Coronary artery (tissue), 2 donors: ENCODE results near the gene FJX1.
A peak's percentile ranks its signal among the peaks of the same experiment; 100 is the strongest.

ENCODE experiments used
- DNase-seq: peaks from one replicate; pipeline ENCODE4 v3.0.0-alpha.2; 2017; ENCODE audit warnings: low spot score
- H3K27ac ChIP-seq, 2 donors: fragments of 200-600 bp; sonication (generic); one replicate each; pipeline ENCODE4 v1.5.1; 2016 to 2019
- H3K4me3 ChIP-seq: fragments of 200-600 bp; sonication (generic); 2 replicates; pipeline ENCODE4 v1.5.1; 2016; ENCODE audit warnings: mild to moderate bottlenecking, moderate library complexity
- TF ChIP-seq, protein P1 (sequence below): fragments of 200-600 bp; sonication (generic); IDR thresholded peaks from one replicate; pipeline ENCODE4 v1.5.1; 2019; ENCODE audit warnings: antibody characterized with exemption

FJX1 gene

DNA sequence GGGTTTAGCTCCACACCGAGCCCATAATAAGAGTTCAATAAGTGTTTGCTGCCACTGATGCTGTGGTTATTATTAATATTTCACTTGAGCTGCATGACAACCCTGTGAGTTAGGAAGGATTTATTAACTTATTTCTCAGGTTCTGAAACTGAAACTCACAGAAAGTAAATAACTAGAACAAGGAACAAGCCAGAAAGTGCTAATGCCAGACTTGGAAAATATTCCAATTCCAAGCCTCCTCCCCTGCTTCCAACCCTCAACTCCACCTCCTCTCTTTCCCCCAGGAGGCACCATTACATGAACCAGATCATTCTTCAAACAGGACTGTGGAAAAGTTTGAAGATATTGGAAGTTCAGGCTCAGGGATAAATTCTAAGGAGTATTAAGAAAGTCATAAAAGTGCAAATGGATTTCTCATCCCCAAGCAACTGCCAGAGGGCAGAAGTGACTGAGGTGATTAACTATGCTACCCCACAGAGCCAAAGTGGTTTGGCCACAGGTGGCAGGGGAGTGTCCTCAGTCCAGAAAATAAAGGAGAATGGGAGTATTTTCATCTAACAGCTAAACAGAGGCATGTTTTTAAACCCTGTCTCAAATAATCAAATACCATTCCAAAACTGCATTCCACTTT, 3.2 kb upstream of the FJX1 start:
- H3K4me3 ChIP-seq, result no peak overlapping the region
- no peak overlapping the region for H3K27ac ChIP-seq
- no peak for DNase-seq
- TF ChIP-seq, protein P1, sequence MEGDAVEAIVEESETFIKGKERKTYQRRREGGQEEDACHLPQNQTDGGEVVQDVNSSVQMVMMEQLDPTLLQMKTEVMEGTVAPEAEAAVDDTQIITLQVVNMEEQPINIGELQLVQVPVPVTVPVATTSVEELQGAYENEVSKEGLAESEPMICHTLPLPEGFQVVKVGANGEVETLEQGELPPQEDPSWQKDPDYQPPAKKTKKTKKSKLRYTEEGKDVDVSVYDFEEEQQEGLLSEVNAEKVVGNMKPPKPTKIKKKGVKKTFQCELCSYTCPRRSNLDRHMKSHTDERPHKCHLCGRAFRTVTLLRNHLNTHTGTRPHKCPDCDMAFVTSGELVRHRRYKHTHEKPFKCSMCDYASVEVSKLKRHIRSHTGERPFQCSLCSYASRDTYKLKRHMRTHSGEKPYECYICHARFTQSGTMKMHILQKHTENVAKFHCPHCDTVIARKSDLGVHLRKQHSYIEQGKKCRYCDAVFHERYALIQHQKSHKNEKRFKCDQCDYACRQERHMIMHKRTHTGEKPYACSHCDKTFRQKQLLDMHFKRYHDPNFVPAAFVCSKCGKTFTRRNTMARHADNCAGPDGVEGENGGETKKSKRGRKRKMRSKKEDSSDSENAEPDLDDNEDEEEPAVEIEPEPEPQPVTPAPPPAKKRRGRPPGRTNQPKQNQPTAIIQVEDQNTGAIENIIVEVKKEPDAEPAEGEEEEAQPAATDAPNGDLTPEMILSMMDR, result no peak

DNA sequence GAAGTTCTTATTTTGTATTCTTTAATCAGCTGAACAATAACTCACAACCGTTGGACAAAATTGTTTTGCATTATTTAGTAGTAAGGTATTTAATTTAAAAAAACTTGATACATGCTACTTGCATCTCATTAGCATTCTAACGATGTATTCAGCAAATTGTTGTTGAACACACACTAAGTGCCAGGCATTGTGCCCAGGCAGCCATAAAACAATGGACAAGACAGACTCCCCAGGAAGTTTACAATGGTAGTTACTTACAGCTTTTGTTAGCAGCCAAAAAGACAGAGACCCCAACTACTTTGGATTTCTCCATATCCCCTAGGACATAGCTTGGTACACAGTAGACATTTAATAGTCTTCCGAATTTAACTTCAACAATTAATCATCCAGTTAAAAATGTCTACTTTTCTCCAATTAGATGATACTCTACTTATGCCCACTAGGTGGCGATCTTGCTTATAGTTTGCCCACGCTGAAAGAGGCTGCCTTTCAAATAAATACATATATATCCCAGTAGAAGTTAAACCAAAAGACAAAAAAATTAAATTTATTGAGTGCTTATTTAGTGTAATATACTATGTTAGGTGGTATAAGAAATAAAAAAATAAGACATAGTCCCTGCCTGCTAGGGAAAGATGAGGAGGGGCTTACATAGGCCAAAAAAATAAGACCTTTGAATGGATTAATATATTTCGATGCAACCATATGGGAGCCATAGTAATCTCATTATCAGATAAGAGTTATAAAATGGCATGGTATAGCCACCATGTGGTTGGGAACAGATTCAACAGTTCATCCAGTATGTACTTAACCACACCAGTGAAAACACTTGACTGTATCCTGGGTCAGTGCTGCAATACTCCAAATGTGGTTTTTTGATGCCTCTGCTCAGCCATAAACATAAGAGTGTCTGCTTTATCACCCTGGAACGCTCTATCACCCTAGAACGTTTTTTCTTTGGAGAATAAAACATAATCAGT, 2.0 kb upstream of the FJX1 start:
- Histone ChIP-seq H3K27ac (no peak overlapping the region), H3K4me3 (no peak overlapping the region)
- no peak for DNase-seq
- TF ChIP-seq, protein P1, result peak; percentile 48

DNA sequence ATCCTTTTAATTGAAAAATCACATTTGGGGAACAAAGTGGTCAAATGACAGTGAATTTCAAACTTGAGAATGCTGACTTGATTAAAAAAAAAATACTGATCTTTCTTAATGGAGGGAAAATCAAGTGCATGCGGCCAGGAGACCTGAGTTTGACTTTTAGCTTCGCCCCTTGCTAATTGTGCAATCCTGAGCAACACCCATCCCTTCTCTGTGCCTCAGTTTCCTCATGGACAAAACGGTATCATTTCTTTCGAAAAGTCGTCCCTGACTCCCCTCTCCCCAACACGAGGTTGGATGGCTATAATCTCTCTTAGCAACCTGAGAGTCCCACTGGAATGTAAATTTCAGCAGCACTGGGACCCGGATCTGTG, 959 bp upstream of the FJX1 start:
- TF ChIP-seq, protein P1, result no peak
- Histone ChIP-seq H3K27ac (peak overlapping the region in 1 of 2 donors; percentile 88), H3K4me3 (peak overlapping the region; percentile 86)
- no peak for DNase-seq

DNA sequence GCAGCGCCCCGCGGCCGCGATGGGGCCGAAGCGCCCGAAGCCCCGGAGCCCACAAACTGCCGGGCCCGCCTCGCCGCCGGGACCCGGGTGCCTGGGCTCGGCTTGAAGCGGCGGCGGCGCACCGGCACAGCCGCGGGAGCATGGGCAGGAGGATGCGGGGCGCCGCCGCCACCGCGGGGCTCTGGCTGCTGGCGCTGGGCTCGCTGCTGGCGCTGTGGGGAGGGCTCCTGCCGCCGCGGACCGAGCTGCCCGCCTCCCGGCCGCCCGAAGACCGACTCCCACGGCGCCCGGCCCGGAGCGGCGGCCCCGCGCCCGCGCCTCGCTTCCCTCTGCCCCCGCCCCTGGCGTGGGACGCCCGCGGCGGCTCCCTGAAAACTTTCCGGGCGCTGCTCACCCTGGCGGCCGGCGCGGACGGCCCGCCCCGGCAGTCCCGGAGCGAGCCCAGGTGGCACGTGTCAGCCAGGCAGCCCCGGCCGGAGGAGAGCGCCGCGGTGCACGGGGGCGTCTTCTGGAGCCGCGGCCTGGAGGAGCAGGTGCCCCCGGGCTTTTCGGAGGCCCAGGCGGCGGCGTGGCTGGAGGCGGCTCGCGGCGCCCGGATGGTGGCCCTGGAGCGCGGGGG, 346 bp downstream of the FJX1 start:
- no peak for DNase-seq
- peak overlapping the region; percentile 51 to 88 for H3K27ac ChIP-seq
- H3K4me3 ChIP-seq, result peak overlapping the region; percentile 86
- TF ChIP-seq, protein P1, result no peak

DNA sequence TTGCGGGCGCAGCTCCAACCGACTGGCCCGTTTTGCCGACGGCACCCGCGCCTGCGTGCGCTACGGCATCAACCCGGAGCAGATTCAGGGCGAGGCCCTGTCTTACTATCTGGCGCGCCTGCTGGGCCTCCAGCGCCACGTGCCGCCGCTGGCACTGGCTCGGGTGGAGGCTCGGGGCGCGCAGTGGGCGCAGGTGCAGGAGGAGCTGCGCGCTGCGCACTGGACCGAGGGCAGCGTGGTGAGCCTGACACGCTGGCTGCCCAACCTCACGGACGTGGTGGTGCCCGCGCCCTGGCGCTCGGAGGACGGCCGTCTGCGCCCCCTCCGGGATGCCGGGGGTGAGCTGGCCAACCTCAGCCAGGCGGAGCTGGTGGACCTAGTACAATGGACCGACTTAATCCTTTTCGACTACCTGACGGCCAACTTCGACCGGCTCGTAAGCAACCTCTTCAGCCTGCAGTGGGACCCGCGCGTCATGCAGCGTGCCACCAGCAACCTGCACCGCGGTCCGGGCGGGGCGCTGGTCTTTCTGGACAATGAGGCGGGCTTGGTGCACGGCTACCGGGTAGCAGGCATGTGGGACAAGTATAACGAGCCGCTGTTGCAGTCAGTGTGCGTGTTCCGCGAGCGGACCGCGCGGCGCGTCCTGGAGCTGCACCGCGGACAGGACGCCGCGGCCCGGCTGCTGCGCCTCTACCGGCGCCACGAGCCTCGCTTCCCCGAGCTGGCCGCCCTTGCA, 1.0 kb downstream of the FJX1 start:
- TF ChIP-seq, protein P1, result no peak
- H3K27ac ChIP-seq, result peak overlapping the region in 1 of 2 donors; percentile 88

DNA sequence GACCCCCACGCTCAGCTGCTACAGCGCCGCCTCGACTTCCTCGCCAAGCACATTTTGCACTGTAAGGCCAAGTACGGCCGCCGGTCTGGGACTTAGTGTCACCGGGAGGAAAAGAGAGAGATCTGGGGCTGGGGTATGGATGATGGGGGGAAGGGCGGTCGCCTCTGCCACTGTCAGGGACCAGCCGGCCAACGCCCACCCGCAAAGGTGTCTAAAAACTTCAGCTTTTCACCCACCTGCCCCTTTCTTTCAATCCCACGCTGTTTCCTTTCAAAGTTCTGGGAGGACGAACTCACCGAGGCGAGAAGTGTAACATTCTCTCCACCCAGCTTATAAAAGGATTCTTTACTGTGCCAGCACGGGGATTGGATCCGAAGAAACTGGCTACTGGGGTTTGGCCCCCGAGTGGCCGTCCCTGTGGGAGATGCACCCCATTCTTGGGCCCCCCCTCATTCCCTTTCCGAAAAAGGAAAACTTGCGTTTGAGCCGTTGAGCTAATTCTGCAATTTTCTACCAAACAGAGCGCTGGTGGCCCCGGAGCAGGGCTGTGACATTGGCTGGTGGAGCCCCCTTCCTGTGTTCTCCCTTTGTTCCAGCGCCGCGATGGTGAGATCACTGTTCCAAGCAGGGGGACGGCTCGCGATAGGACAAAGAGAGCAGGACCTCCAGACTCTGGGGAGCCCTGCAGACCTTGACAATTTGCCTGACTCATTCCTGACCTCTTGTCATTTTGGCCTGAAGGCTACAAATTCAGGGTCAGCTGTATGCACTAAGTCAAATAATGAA, 1.8 kb downstream of the FJX1 start:
- H3K4me3 ChIP-seq, result peak overlapping the region; percentile 86
- no peak for DNase-seq
- TF ChIP-seq, protein P1, result no peak
- no peak overlapping the region for H3K27ac ChIP-seq

More for the DNA sequence above, 1.0 kb downstream of the FJX1 start:
- DNase-seq, result no peak
- peak overlapping the region; percentile 86 for H3K4me3 ChIP-seq
